Measurements from ENCODE around the gene PTGES3. TPM values are rescaled to one million over a fixed set of nuclear protein-coding genes. Genes with fewer than 3 reads are reported as not detected.

Gene PTGES3
- total RNA-seq, 1 experiment from 2014 or later = 404 TPM

- Histone ChIP-seq H3K4me3 (replicated peaks in 1 of 2; ENCODE audit: low read depth in 1 of 2, low read length in 2 of 2) (no peak overlapping the region), H3K27ac (ENCODE audit: low read depth, low read length) (0 out of 2 replicates have a peak overlapping the region, but pooled peaks have one; percentile 28), H4K20me1 (ENCODE audit: insufficient read depth) (peaks cover 65% of the 10 kb centered on the region; the same call in 1 of the 2 replicates), H2AFZ (ENCODE audit: low read depth, low read length, poor library complexity, severe bottlenecking) (no peak overlapping the region), H3K9me3 (ENCODE audit: control insufficient read depth in 1 of 2, insufficient read depth in 1 of 2, low read depth in 1 of 2, low read length in 2 of 2) (no peaks in the 10 kb centered on the region), H3K27me3 (ENCODE audit: insufficient read depth, low read length) (no peaks in the 10 kb centered on the region), H3K4me2 (ENCODE audit: low read length) (no peak overlapping the region), H3K9ac (ENCODE audit: low read length) (no peak overlapping the region), H3K9me2 (ENCODE audit: insufficient read depth) (no peaks in the 10 kb centered on the region), H3K79me2 (ENCODE audit: insufficient read depth, low read length) (peaks cover 98% of the 10 kb centered on the region), H3K4me1 (ENCODE audit: control insufficient read depth in 1 of 2, insufficient read depth in 2 of 2, low read length in 2 of 2) (peaks cover 16 to 32% of the 10 kb centered on the region in 2 experiments; a peak in 3 of 4 replicates), H3K36me3 (ENCODE audit: control insufficient read depth in 1 of 2, insufficient read depth in 2 of 2, low read length in 2 of 2) (peaks cover 42 to 77% of the 10 kb centered on the region in 2 experiments)
- RAD21 ChIA-PET (ENCODE audit: low non-redundant PET in 1 of 2, low total read pairs in 2 of 2, uncharacterized antibody in 2 of 2, unreplicated experiment in 2 of 2) = interaction anchor here in 1 of 2 experiments (0.6 kb wide), 1 partner anchor 393 kb away, joined by 3 read pairs; no protein-coding TSS in a partner anchor
- ATAC-seq (peak; percentile 17; the same call in 1 of the 2 replicates), DNase-seq (ENCODE audit: low read depth, low spot score) (no peak)
- CTCF ChIA-PET = no interaction called here
- no peak for TF ChIP-seq FOSL1 (IDR thresholded peaks at IDR 0.05; ENCODE audit: low read depth)
- no peak for TF ChIP-seq ZNF274 (IDR thresholded peaks at IDR 0.05; ENCODE audit: low read depth, low read length)
- no peak for TF ChIP-seq ATF3 (IDR thresholded peaks at IDR 0.05)
- no TSS peak for BruUV-seq (replicated peaks)
- intact Hi-C loops (cut with micrococcal nuclease) = no loop called here
- POLR2A ChIA-PET = interaction anchor here (0.7 to 2.5 kb wide), 3 partner anchors 9 to 201 kb away, joined by 3 to 6 read pairs (median 3); partner anchors contain the start of gene PTGES3
Observed at GRCh38 chr12:56719056-56719455, 31.0 kb upstream of the PTGES3 start.

- no peaks in the 10 kb centered on the region for H3K27me3 ChIP-seq (ENCODE audit: insufficient read depth, low read length)
- no peaks in the 10 kb centered on the region for H3K9me3 ChIP-seq (ENCODE audit: control insufficient read depth in 1 of 2, insufficient read depth in 1 of 2, low read depth in 1 of 2, low read length in 2 of 2)
- no peak overlapping the region for H3K9ac ChIP-seq (ENCODE audit: low read length)
- intact Hi-C loops (cut with micrococcal nuclease) = no loop called here
- H2AFZ ChIP-seq (ENCODE audit: low read depth, low read length, poor library complexity, severe bottlenecking) = no peak overlapping the region
- peaks cover 46 to 77% of the 10 kb centered on the region in 2 experiments for H3K36me3 ChIP-seq (ENCODE audit: control insufficient read depth in 1 of 2, insufficient read depth in 2 of 2, low read length in 2 of 2)
- DNase-seq (ENCODE audit: low read depth, low spot score) (no peak), ATAC-seq (no peak)
- no TSS peak for BruUV-seq (replicated peaks)
- no peak overlapping the region for H3K4me3 ChIP-seq (replicated peaks in 1 of 2; ENCODE audit: low read depth in 1 of 2, low read length in 2 of 2)
- H4K20me1 ChIP-seq (ENCODE audit: insufficient read depth) = peaks cover 67% of the 10 kb centered on the region; the same call in 1 of the 2 replicates
- TF ChIP-seq JUND (IDR thresholded peaks at IDR 0.05) (no peak), CBX3 (IDR thresholded peaks at IDR 0.05; ENCODE audit: low read depth) (no peak), CEBPB (IDR thresholded peaks at IDR 0.05; ENCODE audit: low read depth) (no peak), RAD21 (IDR thresholded peaks at IDR 0.05; ENCODE audit: low read depth) (no peak), ZFX (IDR thresholded peaks at IDR 0.05) (no peak), EGR1 (IDR thresholded peaks at IDR 0.05; ENCODE audit: low read depth) (no peak), ZBTB33 (IDR thresholded peaks at IDR 0.05; ENCODE audit: extremely low read depth, insufficient replicate concordance, low read length) (no peak)
- POLR2A ChIA-PET = interaction anchor here (0.7 to 2.5 kb wide), 3 partner anchors 9 to 201 kb away, joined by 3 to 6 read pairs (median 3); partner anchors contain the start of gene PTGES3
- no peaks in the 10 kb centered on the region for H3K9me2 ChIP-seq (ENCODE audit: insufficient read depth)
- peaks cover 98% of the 10 kb centered on the region for H3K79me2 ChIP-seq (ENCODE audit: insufficient read depth, low read length)
- H3K27ac ChIP-seq (ENCODE audit: low read depth, low read length) = no peak overlapping the region
- H3K4me2 ChIP-seq (ENCODE audit: low read length) = no peak overlapping the region
- peaks cover 16 to 28% of the 10 kb centered on the region in 2 experiments; a peak in 3 of 4 replicates for H3K4me1 ChIP-seq (ENCODE audit: control insufficient read depth in 1 of 2, insufficient read depth in 2 of 2, low read length in 2 of 2)
- CTCF ChIA-PET = no interaction called here
- RAD21 ChIA-PET (ENCODE audit: low non-redundant PET in 1 of 2, low total read pairs in 2 of 2, uncharacterized antibody in 2 of 2, unreplicated experiment in 2 of 2) = interaction anchor here in 1 of 2 experiments (0.6 kb wide), 1 partner anchor 393 kb away, joined by 3 read pairs; no protein-coding TSS in a partner anchor
Observed at GRCh38 chr12:56718636-56719035, 30.6 kb upstream of the PTGES3 start.
